NOMO-1 (cell line): ENCODE measurements around the gene TMEM117.
"Not testable (repeated sequence)": the region's sequence is repeated elsewhere in the genome, so short reads cannot be mapped to it uniquely, and the experiment has no call there.

ENCODE experiments used
- DNase-seq, 2 experiments: peaks; one replicate each; lab custom pipeline; 2025; ENCODE audit not compliant: unreplicated experiment in 2 of 2; lab: John Stamatoyannopoulos, UW

The TMEM117 gene

DNA sequence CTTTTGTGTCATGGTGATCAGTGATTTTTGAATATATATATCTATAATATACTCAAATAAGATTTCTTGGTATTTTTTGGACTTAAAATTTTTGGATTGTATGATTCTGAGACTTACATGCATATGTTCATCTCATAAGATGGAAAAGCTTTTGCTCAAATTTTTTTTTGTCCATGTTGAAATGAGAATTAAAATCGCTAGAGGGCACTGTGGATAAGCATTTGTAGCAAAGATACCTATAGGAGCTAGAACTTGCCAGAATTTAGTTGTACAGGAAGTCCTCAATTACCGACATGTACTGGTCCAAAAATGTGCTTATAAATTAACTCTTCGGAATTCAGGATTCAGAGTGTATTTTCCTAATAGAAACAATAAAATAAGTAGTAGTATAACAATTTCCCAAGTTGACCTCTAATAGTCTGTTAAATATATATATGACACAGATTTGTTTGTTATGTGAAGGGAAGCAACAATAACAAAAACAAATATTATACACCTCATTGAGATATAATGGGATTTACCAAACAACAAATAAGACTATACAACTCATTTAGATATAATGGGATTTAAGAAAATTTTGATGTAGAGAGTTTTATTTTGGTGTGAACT is 179.6 kb downstream of the TMEM117 start:
- DNase-seq = peak; percentile 5 to 60

DNA sequence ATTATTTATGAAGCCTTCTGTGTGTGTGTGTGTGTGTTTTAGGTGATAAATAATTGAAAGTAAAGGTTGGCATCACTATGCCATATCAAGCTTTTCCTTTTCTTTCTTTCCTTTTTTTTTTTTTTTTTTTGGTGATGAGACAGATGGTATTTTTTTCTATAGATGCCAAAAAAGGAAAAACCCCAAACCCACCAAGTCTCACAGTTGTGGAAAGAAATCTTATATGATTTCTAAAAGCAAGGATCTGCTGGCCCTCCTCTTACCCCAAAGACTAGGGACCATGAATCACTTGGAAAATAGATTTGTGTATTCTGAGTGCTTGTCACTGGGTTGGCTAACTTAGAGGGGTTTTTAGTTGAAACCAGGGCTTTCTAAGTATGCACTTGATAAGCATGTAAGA is 181.3 kb downstream of the TMEM117 start:
- no peak for DNase-seq

GRCh38 chr12:44019118-44019517 is 183.2 kb downstream of the TMEM117 start:
- no peak for DNase-seq

GRCh38 chr12:44020555-44020954 is 184.7 kb downstream of the TMEM117 start:
- no peak for DNase-seq

- no peak for DNase-seq
Observed at GRCh38 chr12:44021471-44021971, 185.6 kb downstream of the TMEM117 start.

DNA sequence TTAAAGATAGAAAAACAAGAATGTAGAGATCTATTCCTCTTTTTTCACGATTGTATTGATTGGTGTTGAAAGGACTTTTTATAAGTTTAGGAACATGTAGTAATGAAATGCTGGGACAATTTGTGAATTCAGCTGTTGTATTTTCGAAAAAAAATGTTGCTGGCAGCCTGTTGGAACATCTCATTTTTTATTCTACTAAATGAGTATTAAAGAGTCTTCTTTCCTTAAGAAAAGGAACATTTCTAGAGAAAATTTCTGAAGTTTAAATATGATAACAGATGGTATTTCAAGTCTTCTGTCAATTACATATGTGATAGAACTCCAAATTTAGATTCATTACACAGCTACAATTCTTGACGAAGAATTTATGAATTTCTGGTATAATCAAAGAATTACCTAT is 189.6 kb downstream of the TMEM117 start:
- no peak for DNase-seq

GRCh38 chr12:44026046-44026445 is 190.2 kb downstream of the TMEM117 start:
- no peak for DNase-seq

DNA sequence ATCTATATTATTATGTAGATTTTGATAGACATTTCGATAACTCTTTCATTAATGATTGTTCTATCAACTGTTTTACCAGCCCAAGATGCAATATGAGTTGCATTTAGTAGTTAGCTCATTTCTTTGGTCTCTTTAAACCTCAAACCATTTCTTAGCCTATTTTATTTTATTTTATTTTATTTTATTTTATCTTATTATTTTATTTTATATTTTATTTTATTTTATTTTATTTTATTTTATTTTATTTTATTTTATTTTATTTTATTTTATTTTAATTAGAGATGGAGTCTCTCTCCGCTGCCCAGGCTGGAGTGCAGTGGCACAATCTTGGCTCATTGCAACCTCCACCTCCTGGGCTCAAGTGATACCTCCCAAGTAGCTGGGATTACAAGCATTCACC is 191.0 kb downstream of the TMEM117 start:
- not testable (repeated sequence) for DNase-seq

GRCh38 chr12:44029194-44029593 is 193.3 kb downstream of the TMEM117 start:
- no peak for DNase-seq

GRCh38 chr12:44031472-44032185 is 195.7 kb downstream of the TMEM117 start:
- DNase-seq = no peak

DNA sequence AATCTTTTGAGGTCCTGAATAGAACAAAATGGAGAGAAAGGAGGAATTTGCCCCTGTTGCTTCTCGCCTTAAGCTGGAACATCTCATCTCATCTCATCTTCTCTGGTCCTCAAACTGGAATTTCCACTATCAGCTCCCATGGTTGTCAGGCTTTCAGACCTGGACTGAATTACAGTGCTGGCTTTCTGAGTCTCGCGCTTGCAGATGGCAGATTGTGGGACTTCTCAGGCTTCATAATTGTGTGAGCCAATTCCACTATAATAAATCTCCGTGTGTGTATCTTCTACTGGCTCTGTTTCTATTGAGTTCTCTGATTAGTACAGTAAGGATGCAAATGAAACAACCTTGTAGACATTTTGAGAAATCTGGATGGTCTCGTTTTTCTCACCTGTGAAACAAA is 199.0 kb downstream of the TMEM117 start:
- DNase-seq = no peak

- DNase-seq = no peak
Observed at GRCh38 chr12:44036875-44037443, 201.1 kb downstream of the TMEM117 start.

DNA sequence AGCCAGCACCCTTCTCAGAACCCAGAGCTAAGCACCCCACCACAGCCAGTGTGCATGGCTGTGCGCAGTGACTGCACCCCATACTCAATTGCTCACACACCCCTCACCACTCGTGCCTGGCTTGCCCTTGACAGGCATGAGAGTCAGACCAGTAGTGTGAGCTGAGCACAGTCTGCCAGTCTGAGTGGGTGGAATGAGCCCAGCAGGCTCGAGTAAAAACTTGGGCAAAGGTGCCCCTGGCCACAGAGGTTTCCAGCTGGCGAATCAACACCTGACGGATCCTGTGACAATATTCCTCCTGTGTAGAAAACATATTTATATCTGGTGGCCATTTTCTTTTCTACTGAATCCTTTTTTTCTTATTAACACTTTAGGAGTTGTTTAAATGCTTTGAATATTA is 202.5 kb downstream of the TMEM117 start:
- DNase-seq = no peak

DNA sequence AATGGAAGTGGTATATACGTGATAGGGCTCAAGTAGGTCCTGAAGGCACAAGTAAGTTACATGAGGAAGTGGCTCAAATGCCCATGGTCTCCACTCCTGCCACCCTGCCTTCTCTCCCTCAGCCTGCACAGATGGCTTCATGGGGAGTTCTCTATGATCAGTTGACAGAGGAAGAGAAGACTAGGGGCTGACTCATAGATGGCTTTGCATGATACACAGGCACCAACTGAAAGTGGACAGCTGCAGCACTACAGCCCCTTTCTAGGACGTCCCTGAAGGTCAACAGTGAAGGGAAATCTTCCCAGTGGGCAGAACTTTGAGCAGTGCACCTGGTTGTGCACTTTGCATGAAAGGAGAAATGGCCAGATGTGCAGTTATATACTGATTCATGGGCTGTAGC is 208.6 kb downstream of the TMEM117 start:
- DNase-seq = not testable (repeated sequence)

DNA sequence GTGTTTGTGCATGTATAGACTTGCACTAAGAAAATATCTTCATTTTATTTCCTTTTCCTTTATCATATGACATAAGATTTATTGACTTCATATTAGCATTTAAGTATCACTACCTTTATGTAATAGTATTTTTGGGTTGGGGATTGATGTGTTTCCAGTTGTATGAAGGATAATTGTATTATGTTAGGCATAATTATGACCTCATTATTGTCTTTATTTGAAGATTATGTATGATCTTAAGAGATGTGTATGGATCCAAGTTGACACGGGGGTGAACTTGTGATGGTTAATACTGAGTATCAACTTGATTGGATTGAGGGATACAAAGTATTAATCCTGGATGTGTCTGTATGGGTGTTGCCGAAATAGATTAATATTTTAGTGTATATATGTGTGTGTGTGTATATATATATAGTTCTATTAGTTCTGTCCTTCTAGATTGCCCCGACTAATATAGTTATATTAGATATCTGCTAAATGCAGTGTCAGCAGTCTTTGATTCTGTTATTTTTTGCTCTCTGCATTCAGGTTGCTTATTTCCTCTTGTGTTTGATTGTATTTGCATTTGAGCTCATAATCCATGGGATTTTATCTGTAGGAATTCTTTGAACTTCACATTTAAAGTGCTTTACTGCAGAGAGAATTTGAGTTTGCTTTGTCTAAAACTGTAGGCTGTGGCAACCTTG is 211.0 kb downstream of the TMEM117 start:
- DNase-seq = no peak

DNA sequence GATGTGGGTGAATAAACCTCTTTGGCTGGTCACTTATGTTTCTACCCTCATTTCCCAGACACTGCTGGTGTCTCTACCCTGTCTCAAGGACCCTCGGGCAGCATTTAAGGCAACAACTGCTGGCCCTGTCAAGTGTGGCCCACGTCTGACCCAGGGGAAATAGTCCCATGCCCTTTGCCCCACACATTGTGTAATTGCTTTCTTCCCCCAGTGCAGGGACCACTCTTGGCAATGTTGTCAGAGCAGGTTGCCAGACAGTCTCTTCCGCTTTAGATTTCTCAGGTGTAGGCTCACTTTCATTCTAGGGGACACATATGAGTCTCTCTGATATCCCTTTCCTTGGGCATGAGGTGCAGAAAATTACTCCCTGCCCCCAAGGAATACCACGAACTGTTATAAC is 216.7 kb downstream of the TMEM117 start:
- DNase-seq = no peak

DNA sequence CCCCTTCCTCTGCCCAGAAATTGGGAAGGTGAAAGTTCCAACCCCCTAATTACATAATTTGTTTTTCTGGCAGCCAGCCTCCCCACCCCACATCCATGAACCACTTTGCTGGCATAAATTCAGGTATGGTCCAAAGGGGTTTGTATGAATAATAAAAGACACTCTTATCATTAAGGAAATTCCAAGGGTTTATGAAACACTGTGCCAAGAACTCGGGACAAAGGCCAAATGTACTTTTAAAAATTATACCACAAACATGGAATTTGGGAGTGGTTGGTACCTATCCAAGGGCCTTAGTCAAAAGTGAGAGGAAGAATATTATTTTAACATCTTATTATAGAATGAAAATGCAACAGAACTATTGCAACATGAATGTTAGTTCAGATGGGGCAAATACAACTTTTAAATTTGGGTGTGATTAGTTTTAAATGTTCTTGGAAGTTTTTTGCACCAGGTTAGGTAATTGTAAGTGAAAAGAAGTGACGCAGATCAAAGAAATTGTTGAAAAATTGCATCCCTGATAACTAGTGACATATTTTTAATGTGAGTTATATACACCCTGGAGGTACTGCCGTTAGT is 217.8 kb downstream of the TMEM117 start:
- no peak for DNase-seq

GRCh38 chr12:44054281-44054680 is 218.4 kb downstream of the TMEM117 start:
- no peak for DNase-seq

- no peak for DNase-seq
Observed at GRCh38 chr12:44058366-44058765, 222.5 kb downstream of the TMEM117 start.

DNA sequence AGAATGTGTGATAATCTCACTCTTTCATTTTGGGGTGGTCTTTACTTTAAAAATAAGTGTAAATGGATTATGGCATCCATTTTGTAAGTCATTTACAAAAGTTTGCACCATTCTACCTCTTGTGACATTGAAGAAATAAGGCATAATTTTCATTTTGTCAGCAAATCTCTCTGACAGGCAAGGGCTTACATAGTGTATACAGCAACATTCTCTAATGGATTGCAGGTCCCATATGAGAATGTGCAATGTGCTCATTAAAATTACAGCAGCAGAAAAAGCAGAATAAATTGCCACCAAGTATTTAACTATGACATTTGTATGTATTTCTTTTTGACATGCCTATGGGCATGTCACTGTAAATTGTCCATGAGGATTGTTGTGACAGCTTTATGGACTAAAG is 223.6 kb downstream of the TMEM117 start:
- DNase-seq = no peak

- no peak for DNase-seq
Observed at GRCh38 chr12:44063671-44064070, 227.8 kb downstream of the TMEM117 start.
